Suppressor macrophage treated with lipopolysaccharide for 1 hour (primary cell): Measurements from ENCODE around the gene SCLY.
"Not testable (repeated sequence)": the region's sequence is repeated elsewhere in the genome, so short reads cannot be mapped to it uniquely, and the experiment has no call there.

Source experiments
- DNase-seq, 3 donors: peaks; one replicate each; pipeline ENCODE4 v3.0.0-alpha.2; 2020 to 2022

The SCLY gene

GRCh38 chr2:238060542-238061314 is at the start of gene SCLY:
TSS of gene SCLY (plus strand) at chr2:238061001. CDS start at chr2:238061055, 54 bp downstream.
- DNase-seq: peak; percentile 98 to 100 (median 99)

- no peak for DNase-seq
Measured at GRCh38 chr2:238013806-238014205, 47.0 kb upstream of the SCLY start.

- peak in 2 of 3 donors; percentile 7 to 20 for DNase-seq
Measured at GRCh38 chr2:238015705-238016104, 45.1 kb upstream of the SCLY start.

GRCh38 chr2:238016526-238016925 is 44.3 kb upstream of the SCLY start:
- no peak for DNase-seq

GRCh38 chr2:238019962-238020361 is 40.8 kb upstream of the SCLY start:
- no peak for DNase-seq

GRCh38 chr2:238020816-238021215 is 40.0 kb upstream of the SCLY start:
- DNase-seq: no peak

- no peak for DNase-seq
Measured at GRCh38 chr2:238021327-238021726, 39.5 kb upstream of the SCLY start.

GRCh38 chr2:238022594-238023157 is 38.1 kb upstream of the SCLY start:
- DNase-seq: no peak

- DNase-seq: no peak
Measured at GRCh38 chr2:238023608-238024007, 37.2 kb upstream of the SCLY start.

- no peak for DNase-seq
Measured at GRCh38 chr2:238024986-238025385, 35.8 kb upstream of the SCLY start.

GRCh38 chr2:238025741-238026360 is 35.0 kb upstream of the SCLY start:
- DNase-seq: no peak

- DNase-seq: no peak
Measured at GRCh38 chr2:238027058-238027457, 33.7 kb upstream of the SCLY start.

GRCh38 chr2:238027591-238028415 is 33.0 kb upstream of the SCLY start:
- DNase-seq: peak in 1 of 3 donors; percentile 10

GRCh38 chr2:238029853-238030252 is 30.9 kb upstream of the SCLY start:
- no peak for DNase-seq

- DNase-seq: no peak
Measured at GRCh38 chr2:238030422-238031155, 30.2 kb upstream of the SCLY start.

GRCh38 chr2:238031751-238032150 is 29.1 kb upstream of the SCLY start:
- DNase-seq: no peak

GRCh38 chr2:238032755-238033337 is 28.0 kb upstream of the SCLY start:
- no peak for DNase-seq

- DNase-seq: not testable (repeated sequence)
Measured at GRCh38 chr2:238033991-238034390, 26.8 kb upstream of the SCLY start.

GRCh38 chr2:238038203-238038602 is 22.6 kb upstream of the SCLY start:
- no peak for DNase-seq

GRCh38 chr2:238039151-238039550 is 21.6 kb upstream of the SCLY start:
- no peak for DNase-seq

- DNase-seq: no peak
Measured at GRCh38 chr2:238039985-238040384, 20.8 kb upstream of the SCLY start.

- no peak for DNase-seq
Measured at GRCh38 chr2:238040918-238041317, 19.9 kb upstream of the SCLY start.
